HEK293 (cell line): ENCODE results near the gene IPO13.

Experiments
- CTCF ChIP-seq: fragments of 450-650 bp; formaldehyde crosslinking; IDR thresholded peaks from 2 replicates; pipeline ENCODE4 v1.5.1; 2016; ENCODE audit warnings: missing biosample characterization, missing genetic modification characterization
- FEZF1 ChIP-seq: fragments of 450-650 bp; formaldehyde crosslinking; IDR thresholded peaks from 2 replicates; pipeline ENCODE4 v1.5.1; 2016; ENCODE audit warnings: missing biosample characterization, missing genetic modification characterization
- PBX3 ChIP-seq: sonication (generic); formaldehyde crosslinking; IDR thresholded peaks from 2 replicates; pipeline ENCODE4 v1.8.1; 2022; ENCODE audit warnings: mild to moderate bottlenecking, moderate library complexity, missing genetic modification reagents
- PRDM10 ChIP-seq: fragments of 450-650 bp; formaldehyde crosslinking; IDR thresholded peaks from 2 replicates; pipeline ENCODE4 v1.5.1; 2016; ENCODE audit warnings: missing biosample characterization, missing genetic modification characterization
- ZBTB11 ChIP-seq: fragments of 450-650 bp; formaldehyde crosslinking; conservative IDR thresholded peaks from 2 replicates; pipeline ENCODE4 v1.5.1; 2016; ENCODE audit warnings: low read depth, missing biosample characterization, missing genetic modification characterization

GRCh38 chr1:44002606-44003157 is 55.9 kb downstream of the IPO13 start:
- TF ChIP-seq ZBTB11 (tag by site-specific recombination), result no peak
- no peak for TF ChIP-seq PBX3 (CRISPR knock-in tag)
- TF ChIP-seq CTCF (tag by site-specific recombination), result no peak
- no peak for TF ChIP-seq PRDM10
- TF ChIP-seq FEZF1 (tag by site-specific recombination), result no peak
